GM18517 (cell line): ENCODE results near the gene TOPBP1.
"Not testable (repeated sequence)": the region's sequence is repeated elsewhere in the genome, so short reads cannot be mapped to it uniquely, and the experiment has no call there.

Source experiments
- ATAC-seq: cut with Tn5 transposase; IDR thresholded peaks from one replicate; pipeline ENCODE4 v1.9.1; 2021; ENCODE audit warnings: mild to moderate bottlenecking, moderate library complexity; ENCODE audit not compliant: unreplicated experiment

Gene TOPBP1

DNA sequence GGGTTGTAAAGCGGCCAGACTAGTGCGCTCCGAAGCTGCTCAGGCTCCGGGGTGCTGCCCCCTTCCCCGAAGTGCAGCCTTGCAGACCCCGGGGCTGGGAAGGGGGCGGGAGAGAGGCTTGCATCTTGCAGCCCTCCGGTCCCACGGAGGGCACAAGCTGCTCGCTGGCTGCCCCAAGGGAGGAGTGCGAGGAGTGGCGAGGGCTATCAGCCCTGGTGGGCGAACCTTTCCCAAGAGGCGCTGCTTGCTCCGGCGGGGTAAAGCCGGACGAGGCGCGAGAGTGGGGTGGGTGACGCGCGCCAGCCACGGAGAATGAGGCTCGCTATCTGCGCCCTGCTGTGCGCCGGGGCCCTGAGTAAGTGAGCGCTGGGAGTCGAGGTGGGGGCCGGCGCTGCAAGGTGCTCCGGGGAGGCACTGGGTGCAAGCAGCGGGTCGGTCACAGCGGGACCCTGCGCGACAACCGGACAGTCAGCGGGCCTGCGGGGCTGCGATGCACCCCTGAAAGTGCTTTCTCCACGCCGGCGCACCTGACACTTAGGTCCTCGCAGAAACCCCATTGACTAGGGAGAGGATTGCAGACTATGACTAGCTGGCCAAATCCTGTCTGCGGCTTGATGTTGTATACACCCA, 12.7 kb upstream of the TOPBP1 start:
- no peak for ATAC-seq

DNA sequence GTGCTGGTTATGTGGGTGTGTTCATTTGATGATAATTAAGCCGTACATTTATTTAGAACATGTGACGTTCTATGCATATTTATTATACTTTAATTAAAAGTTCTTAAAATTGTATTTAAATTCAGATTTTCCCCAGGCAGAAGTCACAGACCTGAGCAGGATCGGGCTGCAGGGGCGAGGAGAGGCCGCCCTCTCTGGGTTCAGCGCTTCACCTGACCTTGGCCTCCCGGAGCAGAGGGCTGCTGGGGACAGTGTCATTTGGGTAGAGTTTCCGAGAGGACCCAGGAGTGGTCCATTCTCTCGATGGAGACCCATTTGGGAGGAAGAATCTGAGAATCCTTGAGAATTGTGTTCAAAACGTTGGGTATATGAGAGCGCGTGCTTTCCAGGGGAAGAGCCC, 12.0 kb upstream of the TOPBP1 start:
- no peak for ATAC-seq

DNA sequence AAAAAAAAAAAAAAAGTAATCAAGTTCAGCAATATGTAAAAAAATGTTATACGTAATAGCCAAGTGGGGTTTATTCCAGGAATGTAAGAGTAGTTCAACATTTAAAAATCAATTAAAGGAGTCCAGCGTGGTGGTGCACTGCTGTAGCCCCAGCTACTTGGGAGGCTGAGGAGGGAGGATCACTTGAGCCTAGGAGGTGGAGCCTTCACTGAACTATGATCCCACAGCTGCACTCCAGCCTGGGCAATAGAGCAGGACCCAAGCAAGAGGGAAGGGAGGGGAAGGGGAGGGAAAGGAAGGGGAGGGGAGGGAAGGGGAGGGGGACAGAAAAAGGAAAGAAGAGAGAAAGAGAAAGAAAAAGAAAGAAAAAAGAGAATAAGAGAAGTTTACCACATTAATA, 10.7 kb upstream of the TOPBP1 start:
- no peak for ATAC-seq

DNA sequence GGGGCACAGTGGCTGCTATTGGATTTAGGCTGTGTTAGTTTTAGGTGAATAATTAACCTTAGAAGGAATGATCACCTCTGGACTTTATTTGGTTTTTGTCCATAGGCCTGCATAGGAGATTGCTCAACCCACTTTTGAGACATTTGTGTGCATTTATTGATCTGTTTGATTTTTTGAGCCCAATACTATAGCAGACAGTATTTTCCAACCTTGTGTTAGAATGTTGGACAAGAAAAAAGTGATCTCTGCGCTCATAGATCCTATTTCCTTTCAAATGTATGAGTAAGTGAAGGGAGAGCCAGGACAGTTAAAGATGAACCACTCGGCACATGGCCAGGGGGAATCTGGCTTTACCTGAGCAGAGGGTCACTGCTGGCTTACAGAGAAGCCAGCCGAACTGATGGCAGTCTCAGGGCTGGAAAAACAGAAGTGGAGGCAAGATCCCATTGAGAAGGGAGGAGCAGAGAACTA, 8.8 kb upstream of the TOPBP1 start:
- ATAC-seq = no peak

DNA sequence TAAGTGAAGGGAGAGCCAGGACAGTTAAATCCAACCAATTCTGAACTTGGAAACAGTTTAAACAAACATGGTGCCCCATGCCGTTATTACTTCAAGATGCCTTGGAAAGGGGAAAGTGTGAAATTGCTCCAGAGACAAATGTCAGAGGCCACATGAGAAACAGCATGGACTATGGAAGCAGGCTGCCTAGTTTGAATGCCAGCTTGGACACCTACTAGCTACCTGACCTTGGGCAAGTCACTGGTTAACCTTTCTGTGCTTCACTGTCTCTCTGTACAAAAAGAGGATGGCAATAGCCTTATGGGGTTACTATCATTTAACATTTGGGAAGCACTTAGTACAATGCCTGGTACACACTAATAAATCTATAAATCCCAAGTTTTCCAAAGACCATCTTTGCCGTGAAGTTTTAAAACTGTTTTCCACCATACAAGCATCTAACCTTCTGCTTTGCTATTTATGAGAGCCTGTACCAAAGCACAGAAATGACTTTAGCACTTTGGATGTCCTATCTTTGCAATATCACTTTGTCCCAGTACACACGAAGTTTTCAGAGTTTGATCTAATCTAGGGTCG, 8.3 kb upstream of the TOPBP1 start:
- no peak for ATAC-seq

DNA sequence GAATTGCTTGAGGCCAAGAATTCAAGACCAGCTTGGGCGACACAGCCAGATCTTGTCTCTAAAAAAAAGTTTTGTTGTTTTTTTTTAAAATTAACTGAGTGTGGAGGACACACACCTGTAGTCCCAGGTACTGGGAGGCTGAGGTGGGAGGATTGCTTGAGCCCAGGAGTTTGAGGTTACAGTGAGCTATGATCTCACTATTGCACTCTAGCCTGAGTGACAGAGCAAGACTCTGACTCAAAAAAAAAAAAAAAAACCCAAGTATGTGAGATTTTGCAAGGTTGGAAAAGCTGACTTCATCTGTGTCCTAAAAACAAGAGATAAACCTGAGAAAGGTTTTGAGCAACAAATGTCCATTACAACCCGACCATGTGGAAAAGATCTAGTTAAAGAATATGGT, 5.4 kb upstream of the TOPBP1 start:
- no peak for ATAC-seq

DNA sequence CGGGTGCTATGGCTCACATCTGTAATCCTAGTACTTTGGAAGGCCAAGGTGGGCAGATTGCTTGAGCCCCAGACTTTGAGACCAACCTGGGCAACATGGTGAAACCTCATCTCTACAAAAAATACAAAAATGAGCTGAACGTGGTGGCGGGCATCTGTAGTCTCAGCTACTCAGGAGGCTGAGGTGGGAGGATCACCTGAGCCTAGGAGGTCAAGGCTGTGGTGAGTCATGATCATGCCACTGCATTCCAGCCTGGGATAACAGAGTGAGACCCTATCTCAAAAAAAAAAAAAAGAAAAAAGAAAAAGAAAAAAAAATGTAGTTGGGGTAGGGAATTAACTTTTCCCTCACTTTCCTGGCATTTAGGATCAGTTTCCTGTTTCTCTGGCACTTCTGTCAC, 3.4 kb upstream of the TOPBP1 start:
- not testable (repeated sequence) for ATAC-seq

DNA sequence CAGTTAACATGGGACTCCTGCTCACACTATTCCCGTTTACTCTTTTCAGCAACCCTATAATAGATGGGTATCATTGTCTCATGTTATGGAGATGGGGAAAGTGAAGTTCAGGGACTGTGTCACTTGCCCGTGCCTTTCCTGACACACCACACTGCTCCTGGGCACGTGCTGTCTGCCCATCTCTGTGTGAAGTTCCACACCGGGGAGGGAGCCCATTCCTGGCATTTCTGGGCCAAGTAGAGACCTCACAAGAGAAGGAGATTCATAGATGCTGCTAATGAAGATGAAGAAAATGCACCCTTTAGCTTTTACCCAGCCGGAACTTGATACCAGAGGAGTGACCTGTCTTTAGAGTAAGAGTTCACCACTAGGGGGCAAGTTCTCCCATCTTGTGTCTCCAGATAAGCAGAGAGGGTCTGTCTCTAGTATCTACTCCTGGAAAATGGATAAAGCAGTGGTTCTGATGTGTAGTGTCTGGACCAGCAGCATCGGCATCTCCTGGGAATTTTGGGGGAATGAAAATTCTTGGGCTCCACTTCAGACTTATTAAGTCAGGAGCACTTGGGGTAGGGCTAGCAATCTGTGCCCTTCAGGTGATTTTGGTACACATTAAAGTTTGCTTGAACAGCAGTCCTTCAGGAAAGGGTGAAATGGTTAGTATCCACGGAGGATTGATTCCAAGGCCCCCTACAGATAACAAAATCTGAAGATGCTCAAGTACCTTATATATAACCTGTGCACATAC, 2.0 kb upstream of the TOPBP1 start:
- peak; percentile 54 for ATAC-seq

DNA sequence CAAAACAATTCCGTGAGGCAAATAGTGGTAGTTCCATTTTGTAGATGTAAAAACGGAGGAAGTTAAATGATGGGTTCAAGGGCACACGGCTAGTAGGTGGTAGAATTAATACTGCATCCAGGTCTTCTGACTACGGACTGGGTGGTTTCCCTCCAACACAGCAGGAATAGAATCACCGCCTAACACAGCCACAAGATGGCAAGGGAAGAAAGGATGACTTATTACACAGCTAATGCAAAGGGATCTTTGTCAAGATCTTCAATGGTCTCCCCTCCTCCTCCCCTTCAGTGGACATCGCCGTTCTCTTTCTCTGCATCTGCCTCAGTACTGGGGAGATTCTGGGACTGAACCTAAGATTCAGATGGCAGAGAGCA, 524 bp upstream of the TOPBP1 start:
- ATAC-seq = peak; percentile 32

DNA sequence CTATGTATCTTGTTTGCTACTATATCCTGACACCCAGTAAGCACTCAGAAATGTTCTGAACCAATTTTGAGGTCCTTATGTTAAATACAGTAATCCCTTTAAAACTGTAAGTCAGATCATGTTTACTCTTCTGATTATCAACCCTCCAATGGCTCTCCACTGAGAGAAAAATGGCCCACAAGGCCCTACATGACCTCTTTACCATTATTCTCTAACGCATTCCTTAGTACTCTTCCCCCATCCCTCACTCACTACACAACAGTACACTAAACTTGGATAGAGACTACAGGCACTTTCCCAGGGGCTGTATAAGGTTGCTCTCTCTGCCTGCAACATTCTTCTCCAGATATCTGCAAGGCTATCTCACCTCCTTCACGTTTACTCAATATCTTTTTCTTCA, 1.9 kb downstream of the TOPBP1 start:
- no peak for ATAC-seq

DNA sequence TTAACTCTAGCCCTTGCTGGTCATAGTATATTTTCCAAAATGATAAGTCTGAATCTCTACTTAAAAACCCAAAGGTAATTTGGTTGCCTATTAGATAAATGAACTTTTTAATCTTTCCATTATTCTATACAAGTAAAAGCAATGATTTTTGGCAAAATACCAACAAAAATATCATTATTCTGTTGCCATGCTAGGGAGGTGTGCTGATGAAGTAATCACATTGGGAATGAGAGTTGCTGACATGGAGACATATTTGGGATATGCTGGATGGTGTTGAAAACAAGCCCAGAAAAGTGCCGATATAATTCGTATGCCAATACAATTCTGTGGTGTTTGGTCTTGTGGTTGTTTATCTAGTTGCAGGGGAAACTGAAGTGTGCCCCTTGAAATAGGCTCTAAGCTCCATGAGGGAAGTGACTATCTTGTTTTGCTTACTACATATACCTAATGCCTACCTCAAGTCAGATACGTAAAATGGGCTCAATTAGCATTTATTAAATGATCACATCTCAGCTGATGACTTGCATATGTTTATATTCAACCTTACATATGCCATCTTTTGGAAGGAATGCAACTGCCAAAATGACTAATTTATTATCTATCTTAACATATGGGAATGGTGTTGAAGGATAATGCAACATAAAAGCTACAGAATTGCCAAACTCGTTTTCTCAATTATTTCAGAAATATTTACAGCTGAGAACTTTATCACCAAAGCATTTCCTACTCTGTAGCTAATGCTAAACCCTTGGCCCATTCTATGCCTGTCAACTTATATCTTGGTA, 5.8 kb downstream of the TOPBP1 start:
- no peak for ATAC-seq

DNA sequence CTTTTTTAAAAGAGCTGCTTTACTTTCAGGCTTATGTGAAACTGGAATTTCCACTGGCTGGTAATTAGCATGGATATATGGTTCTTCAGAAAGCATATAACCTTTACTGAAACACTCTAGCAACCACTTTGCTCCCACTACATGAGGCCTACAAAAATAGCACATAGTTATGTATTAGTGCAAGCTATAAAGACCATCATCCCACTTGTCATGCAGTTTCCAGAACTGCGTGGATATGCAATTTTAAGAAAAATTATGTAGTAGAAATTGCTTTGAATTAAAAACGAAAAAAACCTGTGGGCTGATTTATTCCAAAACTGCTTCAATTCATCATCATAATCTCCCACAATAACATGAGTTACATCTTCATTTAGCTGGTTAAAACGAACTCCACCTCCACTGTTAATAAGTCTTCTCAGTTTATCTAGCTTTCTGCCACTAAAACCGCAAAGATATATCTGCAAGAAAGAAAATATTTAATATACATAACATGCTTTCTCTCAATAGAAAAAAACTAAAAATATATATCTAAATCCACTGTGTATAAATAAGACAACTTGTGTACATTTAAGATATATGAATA, 12.2 kb downstream of the TOPBP1 start:
- no peak for ATAC-seq

DNA sequence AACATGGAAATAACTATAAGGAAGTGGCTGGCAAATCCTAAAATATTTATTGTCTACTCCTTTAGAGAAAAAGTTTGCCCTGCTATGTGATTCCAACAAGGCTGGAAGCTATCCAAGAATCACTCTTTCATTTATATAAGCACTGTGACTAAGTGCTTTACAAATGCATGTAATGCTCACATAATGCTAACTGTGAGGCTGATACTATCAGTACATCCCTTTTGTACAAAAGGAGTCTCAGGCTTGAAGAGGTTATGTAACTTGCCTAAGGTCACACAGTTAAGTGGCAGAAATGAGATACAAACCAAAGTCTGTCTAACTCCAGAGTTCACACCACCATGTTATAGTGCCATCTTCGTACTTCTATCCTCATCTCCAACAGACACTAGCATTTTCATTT, 17.0 kb downstream of the TOPBP1 start:
- no peak for ATAC-seq

DNA sequence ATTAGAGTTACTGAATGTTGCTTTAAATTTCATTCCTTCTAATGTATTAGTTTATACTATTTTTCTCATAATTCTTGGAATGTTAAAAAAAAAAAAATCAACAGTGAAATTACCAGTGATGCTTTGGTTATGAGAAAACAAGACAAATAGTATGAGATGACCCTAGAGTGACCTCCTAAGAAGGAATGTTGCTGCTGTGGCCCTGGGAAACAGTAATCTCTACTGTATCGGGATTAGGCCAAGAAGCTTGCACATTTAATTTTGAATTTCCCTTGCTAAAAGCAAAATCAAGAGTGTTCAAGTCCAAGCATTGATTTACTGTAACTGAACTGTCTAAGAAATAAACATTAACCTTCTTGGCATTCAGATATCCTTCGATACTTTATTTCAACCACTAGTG, 18.1 kb downstream of the TOPBP1 start:
- no peak for ATAC-seq

DNA sequence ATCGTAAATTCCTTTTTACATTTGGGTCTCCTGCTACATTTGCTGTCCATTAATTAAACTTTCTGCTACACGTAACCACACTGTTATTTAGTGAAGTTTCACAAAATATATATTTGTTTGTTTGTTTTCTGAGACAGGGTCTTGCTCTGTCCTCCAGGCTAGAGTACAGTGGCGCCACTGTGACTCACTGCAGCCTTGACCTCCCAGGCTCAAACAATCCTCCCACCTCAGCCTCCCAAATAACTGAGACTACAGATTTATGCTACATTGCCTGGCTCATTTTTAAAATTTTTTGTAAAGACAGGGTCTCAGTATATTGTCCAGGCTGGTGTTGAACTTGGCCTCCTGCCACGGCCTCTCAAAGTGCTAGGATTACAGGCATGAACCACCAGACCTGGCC, 20.5 kb downstream of the TOPBP1 start:
- ATAC-seq = no peak

DNA sequence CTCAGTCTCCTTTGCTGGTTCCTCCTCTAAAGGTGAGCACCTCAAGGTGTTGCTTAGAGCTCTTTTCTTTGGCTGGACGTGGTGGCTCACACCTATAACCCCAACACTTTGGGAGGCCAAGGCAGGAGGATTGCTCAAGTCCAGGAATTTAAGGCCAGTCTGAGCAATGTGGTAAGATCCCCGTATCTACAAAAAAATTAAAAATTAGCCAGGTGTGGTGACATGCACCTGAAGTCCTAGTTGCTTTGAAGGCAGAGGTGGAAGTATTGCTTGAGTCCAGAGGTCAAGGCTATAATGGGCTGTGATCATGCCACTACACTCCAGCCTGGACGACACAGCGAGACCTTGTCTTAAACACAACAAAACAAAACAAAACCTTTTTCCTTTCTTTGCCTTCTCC, 28.3 kb downstream of the TOPBP1 start:
- ATAC-seq = no peak

DNA sequence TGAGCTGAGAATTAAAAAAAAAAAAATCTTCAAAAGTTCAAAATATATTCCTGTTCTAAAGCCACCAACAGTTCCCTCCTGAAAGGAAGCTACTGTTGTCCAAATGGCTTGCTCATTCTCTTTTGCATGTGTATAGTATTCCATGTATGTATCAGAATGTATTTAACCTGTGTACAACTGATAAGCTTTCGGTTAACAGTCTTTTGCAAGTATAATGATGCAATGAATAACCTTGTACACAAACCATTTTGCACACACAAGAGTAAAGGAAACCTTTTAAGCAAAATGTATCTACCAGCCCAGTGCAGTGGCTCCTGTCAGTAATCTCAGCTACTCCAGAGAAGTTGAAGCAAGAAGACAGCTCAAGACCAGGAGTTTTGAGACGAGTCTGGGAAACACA, 32.6 kb downstream of the TOPBP1 start:
- no peak for ATAC-seq

DNA sequence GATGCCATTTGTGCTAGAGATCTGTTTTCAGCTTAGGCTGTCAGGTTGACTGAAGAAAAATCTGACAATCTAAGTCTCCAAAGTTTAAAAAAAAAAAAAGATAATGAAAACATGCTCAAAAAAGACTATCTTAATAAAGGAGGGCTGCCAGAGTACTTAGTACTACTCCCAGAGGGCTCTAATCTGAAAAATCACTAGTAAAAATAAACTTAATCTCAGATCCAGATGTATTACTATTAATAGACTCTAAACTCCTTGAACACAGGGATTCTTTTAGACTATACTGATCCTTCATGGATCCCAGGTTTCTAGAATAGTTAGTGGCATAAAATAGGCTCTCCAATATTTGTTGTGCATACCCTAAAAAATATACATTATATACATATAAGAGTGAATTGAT, 34.0 kb downstream of the TOPBP1 start:
- no peak for ATAC-seq

DNA sequence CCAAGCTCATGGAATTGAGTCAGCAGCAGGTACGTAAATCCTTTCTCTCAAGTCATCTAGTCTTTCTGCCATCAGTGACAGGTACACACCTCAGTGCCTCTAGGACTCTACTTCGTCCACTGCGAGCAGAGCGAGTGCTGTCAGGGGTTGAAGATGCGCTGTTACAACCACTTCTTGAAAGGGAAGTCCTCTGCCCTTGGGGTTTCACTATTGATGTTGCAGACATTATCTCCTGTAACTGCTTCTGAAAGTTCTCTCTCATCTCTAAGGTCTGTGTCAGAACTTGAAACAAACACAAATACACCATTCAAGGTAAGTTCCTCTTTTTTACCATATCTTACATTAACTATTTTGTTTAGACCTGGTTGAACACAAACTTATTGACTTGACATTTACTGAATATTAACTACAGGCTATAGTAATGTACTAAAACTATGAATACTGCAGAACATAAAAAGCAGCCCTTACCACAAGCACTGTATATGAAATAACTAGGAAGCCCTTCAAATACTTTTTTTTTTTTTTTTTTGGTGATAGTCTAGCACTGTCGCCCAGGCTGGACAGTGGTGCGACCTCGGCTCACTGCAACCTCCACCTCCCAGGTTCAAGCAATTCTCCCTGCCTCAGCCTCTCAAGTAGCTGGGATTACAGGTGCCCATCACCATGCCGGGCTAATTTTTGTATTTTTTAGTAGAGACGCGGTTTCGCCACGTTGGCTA, 41.5 kb downstream of the TOPBP1 start:
- peak; percentile 100 for ATAC-seq

DNA sequence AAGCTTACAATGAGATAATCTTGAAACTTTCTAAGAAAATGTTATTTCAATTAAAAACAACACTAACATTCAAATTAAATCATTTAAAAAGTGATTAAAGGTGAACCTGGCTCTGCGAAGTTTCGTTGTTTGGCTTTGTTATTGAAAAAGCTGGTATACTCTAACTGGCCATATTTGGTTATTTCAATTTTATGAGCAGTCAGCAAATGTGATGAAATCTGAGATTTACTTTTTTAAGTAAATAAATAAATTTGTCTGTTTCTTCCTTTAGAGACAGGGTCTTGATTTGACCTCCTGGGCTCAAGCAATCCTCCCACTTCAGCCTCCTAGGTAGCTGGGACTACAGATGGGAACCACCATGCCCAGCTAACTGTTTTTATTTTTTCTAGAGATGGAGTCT, 50.2 kb downstream of the TOPBP1 start:
- no peak for ATAC-seq

DNA sequence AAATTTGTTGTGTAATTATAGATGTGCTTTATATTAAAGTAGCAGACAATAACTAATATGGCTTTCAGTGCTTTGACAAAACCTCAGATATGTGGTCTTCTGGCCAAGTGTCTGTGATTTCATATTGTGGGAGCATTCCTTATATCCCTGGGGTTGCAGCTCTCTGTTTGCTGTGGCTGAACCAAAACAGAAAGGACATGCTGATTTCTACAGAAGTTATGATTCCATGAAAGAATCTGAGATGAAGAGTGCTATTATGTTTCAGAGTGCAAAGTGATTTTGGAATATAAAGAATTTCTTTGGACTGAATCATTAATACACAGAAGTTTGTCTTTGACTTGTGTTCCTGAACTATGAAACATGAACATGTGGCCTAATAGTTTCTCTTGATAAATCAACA, 51.7 kb downstream of the TOPBP1 start:
- ATAC-seq = no peak
